DMS53 (cell line): Measurements from ENCODE around the gene HIP1.
"Not testable (repeated sequence)": the region's sequence is repeated elsewhere in the genome, so short reads cannot be mapped to it uniquely, and the experiment has no call there.

ENCODE experiments used
- DNase-seq: peaks from one replicate; lab custom pipeline; 2025; lab: John Stamatoyannopoulos, UW

HIP1 gene

DNA sequence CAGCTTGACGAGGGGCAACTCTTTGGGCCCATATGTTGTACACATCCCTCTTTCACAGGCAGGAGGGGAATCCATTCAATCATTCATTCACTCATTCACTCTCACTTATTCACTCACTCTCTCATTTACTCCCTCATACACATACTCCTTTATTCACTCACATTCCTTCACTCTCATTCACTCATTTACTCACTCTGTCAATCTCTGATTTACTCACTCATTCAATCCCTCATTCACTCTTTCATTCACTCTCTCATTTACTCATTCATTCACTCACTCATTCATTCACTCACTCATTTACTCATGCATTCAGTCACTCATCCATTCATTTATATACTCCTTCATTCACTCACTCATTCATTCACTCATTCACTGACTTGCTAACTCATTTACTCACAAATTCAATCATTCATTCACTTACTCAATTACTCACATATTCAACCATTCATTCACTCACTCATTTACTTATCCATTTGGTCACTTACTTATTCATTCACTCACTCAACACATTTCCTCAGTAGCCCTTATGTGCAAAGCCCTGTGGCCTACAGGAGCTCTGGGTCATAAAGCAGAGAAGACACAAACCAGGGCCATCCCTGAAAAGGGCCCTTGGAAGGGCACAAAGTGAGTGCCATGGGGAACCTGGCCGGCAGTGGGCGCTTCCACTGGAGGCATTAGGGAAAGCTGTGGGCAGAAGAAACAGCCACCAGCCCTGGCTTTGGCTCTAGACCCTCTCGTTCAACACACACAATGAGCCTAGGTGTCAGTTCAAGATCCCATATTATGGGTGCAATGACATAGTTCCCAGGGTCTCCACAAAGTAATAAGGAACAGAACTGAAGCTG, 26.0 kb downstream of the HIP1 start:
- no peak for DNase-seq

DNA sequence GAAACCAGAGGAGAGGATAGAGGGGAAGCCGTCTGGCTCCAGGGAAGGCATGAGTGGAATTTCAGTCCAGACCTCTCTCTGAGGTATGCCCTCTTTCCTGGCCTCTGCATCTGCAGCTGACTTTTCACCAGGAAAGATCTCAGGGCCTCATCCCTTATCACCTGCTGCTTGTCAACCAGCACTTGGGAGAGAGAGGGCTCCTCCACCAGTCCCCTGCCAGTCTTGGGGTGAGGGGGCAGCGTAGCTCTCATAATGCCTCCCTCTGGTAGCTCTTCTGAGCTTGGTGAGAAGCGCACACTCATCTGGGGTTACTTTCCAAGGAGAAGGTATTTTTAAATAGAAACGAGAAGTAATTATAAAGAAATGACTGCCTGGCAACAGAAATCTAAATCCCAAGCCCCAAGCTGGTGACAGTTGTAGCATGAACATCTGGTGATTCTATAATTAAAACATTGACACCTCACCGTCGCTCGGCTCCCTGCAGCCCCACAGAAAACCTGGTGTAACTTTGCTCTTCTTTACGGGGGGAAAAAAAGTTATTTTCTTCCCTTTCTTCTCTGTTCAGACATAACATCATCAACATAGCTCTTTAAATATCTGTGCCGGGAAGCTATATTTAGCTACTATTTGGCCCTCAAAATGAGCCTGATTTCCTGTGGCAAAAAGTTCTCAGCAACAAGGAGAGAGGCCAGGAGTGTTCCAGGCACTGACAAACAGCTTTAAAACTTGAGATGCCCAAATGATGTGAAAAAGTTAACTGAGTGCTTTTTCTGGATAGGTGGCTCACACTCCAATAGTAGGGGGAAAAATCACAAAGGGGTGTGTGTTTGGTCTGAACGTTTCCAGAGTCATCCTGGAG, 26.9 kb downstream of the HIP1 start:
- no peak for DNase-seq

DNA sequence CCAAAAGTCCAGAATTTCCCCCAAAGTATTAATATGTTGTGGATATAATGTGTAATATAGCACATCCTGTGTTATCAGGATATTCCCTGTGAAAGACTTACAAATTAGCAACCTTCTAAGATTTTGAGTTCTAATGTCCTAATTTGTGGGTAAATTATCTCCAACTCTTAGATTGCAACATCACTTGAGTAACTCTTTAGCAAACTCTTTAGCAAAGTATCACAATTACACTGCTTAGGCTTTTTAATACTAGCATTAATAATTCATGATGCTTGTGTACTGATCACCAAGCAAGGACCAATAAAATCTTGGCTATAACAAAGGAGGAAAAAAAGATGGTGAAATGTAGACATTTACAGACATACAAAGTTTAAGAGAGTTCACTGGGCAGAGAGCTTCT, 27.7 kb downstream of the HIP1 start:
- DNase-seq, result no peak

DNA sequence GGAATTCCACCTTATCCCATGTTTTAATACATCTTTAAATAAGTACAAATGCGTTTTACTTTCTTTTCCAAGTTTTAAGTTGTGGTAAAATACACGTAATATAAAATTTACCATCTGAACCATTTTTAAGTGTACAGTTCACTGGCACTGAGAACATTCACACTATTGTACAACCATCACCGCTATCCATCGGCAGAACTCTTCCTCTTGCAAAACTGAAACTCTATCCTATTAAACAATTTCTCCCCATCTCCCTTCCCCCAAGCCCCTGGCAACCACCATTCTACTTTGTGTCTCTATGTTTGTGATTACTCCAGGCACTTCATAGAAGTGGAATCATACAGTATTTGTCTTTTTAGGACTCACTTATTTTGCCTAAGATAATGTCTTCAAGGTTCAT, 33.8 kb downstream of the HIP1 start:
- no peak for DNase-seq

DNA sequence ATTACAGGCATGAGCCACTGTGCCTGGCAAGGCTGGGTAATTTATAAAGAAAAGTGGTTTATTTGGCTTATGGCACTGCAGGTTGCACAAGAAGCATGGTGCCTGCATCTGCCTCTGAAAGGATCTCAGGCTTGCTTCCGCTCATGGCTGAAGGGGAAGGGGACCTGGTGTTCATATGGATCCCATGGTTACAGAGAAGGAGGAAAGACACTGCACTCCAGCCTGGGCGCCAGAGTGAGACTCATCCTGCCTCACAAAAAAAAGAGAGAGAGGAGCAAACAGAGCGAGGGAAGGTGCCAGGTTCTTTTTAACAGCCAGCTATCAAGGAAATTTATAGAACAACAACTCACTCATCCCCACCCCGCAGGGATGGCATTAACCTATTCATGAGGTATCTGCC, 36.2 kb downstream of the HIP1 start:
- DNase-seq, result no peak

GRCh38 chr7:75699993-75700392, 38.7 kb downstream of the HIP1 start:
- no peak for DNase-seq

- no peak for DNase-seq
Measured at GRCh38 chr7:75698358-75698757, 40.4 kb downstream of the HIP1 start.

DNA sequence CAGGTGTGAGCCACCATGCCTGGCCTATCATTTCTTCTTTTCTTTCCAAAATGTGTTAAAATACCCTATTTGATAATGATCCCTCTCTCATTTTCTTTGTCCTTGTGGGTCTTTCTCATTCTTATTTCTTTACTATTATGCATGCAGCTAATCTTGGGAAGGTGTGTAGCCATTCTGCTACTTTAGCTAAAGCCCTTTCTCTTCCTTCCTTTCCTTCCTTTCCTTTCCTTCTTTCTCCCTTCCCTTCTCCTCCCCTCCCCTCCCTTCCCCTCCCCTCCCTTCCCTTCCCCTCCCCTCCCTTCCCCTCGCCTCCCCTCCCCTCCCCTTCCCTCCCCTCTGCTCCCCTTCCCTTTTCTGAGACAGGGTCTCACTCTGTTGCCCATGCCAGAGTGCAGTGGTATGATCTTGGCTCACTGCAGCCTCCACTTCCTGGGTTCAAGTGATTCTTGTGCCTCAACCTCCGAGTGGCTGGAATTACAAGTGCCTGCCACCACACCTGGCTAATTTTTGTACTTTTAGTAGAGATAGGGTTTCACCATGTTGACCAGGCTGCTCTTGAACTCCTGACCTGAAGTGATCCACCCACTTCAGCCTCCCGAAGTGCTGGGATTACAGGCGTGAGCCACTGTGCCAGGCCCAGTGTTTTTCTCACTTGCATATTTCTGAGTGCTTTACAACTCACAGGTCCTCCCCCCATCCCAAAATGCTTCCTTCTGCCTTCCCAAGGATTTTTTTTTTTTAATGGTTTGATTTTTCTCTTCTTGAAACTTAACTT, 42.3 kb downstream of the HIP1 start:
- DNase-seq, result peak; percentile 43

DNA sequence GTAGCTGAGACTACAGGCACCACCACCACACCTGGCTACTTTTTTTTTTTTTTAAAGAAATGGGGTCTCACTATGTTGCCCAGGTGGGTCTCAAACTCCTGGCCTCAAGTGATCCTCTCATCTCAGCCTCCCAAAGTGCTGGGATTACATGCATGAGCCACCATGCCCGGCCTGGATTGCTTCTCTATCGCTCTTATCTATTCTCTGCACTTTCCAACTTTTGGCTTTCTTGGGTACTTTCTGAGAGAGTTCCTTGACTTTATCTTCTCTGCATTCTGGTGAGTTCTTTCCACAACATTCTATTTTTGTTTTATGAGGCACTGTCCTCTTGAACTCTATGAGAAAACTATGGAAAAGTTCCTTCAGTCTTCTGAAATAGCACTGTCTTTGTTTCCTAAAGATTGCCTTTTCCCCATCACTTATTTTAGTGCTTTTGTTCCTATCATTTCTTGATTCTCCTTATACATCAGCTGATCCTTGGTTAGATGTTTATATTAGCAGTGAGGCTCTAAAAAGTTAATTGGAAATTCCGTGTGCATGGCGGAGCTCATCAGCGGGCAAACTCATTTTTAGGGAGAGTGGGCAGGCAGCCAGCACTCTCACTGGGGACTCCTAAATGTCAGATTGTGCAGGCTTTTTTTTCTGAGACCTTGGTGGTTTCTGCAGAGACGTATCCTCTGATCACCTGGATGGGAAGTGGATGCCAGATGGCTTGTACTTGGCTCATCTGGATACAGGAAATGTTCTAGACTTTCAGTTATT, 43.9 kb downstream of the HIP1 start:
- no peak for DNase-seq

- DNase-seq, result not testable (repeated sequence)
Measured at GRCh38 chr7:75693668-75694067, 45.1 kb downstream of the HIP1 start.

GRCh38 chr7:75691793-75692543, 46.8 kb downstream of the HIP1 start:
- DNase-seq, result peak; percentile 50

DNA sequence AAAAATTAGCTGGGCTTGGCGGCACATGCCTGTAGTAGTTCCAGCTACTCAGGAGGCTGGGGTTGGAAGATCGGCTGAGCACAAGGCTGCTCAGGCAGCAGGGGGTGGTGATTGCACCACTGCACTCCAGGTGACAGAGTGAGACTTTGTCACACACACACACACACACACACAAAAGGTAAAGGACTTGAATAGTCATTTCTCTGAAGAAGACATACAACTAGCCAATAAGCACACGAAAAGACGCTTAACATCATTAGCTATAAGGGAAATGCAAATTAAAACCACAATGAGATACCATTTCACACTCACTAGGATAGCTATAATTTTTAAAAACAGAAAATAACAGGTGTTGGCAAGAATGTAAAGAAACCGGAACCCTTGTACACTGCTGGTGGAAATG, 48.6 kb downstream of the HIP1 start:
- DNase-seq, result no peak

DNA sequence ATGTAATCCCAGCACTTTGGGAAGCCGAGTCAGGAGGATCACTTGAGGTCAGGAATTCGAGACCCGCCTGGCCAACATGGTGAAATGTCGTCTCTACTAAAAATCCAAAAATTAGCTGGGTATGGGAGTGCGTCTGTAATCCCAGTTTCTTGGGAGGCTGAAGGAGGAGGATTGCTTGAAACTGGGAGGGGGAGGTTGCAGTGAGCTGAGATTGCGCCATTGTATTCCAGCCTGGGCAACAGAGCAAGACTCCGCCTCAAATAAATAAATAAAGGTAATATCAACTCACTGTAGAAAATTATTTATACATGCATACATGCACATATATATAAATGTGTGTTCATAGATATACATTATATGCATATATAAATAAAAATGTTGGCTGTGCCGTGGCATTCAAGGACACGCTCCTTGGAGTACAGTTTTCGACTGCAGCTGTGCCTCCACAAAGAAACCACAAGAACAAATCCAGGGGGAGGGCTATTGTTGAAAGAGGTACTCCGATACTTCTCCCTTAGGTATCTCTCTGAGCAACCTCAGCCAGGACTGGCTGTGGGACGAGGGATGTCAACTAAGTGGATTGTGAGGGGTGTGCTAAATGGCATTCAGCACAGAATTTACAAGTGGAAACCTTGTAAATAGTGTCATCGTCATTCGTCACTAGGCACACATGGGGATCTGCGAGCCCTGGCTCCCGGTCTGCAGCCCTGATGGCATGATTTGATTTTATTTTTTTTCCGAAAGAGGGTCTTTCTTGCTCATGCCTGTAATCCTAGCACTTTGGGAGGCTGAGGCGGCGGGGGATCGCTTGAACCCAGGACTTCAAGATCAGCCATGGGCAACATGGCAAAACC, 49.3 kb downstream of the HIP1 start:
- no peak for DNase-seq

GRCh38 chr7:75688200-75689136, 50.3 kb downstream of the HIP1 start:
- DNase-seq, result no peak

DNA sequence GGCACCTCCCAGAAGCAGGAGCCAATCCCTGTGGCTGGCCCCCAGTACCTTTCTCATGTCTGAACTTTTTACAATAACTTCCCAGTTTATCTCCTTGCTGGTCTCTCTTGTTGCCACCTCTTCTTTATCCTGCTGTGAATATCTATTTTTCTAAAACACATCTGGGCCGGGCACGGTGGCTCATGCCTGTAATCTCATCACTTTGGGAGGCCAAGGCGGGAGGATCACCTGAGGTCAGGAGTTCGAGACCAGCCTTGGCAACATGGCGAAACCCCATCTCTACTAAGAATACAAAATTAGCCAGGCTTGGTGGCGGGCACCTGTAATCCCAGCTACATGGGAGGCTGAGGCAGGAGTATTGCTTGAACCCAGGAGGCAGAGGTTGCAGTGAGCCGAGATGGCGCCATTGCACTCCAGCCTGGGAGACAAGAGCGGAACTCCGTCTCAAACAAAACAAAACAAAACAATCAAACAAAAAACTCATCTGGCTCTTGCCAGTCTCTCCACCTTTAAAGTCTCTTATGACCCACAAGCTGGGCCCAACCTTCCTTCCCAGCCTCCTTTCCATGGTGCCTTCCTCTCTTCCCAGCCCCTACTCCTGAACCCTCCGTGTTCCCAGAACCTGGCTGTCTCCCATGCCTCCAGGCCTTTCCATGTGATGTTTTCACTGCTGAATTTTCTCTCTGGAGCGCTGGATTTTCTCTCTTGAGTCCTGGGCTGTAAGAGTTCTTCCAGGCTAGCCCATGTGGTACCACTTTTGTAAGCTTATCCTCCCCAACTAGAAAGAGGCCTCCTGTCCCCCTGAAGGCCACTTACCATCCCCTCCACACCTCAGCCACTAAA, 51.3 kb downstream of the HIP1 start:
- no peak for DNase-seq

GRCh38 chr7:75686551-75686950, 52.2 kb downstream of the HIP1 start:
- no peak for DNase-seq

DNA sequence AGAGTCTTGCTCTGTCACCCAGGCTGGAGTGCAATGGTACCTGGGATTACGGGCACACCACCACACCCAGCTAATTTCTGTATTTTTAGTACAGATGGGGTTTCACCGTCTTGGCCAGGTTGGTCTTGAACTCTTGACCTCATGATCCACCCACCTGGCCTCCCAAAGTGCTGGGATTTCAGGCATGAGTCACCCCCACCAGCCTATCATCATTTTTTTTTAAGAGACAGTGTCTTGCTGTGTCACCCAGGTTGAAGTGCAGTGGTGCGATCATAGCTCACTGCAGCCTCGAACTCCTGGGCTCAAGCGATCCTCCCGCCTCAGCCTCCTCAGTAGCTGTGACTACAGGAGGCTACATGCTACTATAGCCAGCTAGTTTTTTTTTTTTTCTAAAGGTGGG, 56.7 kb downstream of the HIP1 start:
- not testable (repeated sequence) for DNase-seq

DNA sequence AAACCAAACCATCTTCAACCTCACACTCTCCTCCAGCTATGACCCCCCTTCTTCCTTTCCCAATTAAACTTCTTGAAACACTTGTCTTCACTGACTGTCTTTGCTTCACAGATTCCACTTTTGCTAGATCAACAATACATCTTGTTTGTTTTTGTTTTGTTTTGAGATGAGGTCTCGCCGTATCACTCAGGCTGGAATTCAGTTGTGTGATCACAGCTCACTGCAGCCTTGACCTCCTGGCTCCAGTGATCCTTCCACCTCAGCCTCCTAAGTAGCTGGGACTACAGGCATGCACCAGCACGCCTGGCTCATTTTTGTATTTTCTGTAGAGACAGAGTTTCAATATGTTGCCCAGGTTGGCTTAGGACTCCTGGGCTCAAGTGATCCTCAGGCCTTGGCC, 59.7 kb downstream of the HIP1 start:
- DNase-seq, result no peak
